Endothelial cell of umbilical vein (primary cell): ENCODE measurements around the gene CD1D. TPM values are rescaled to one million over a fixed set of nuclear protein-coding genes. Genes with fewer than 3 reads are reported as not detected.

ENCODE experiments used
- BruUV-seq: library from RNA; stranded (reverse); fragments of 400-500 nt; replicated peaks from 2 replicates; lab custom pipeline; 2021; lab: Mats Ljungman, UMichigan
- CTCF ChIA-PET: fragments of 300-600, 350-600 bp; sonication (Branson Sonifier 250); formaldehyde crosslinking; loops from one replicate; lab custom pipeline; 2021; ENCODE audit warnings: antibody characterized with exemption, inconsistent platforms; lab: Charles Lee
- POLR2A ChIA-PET: fragments of 300-600, 350-600 bp; sonication (Branson Sonifier 250); formaldehyde crosslinking; loops from one replicate; lab custom pipeline; 2021; ENCODE audit warnings: antibody characterized with exemption, inconsistent platforms; lab: Charles Lee
- DNase-seq: peaks from one replicate; pipeline ENCODE4 v3.0.0-alpha.2; 2011; ENCODE audit warnings: low read depth, low spot score
- FAIRE-seq: peaks from 2 replicates; lab custom pipeline; 2011; peaks lifted over from hg19 to GRCh38; lab: Jason Lieb, UNC
- H2AFZ ChIP-seq: 2 replicates; pipeline ENCODE4 v1.6.0; 2012; ENCODE audit warnings: low read depth, low read length, control low read depth, inconsistent platforms
- H3K27ac ChIP-seq: 2 replicates; pipeline ENCODE4 v1.5.1; 2011; ENCODE audit warnings: low read depth, mild to moderate bottlenecking, control low read depth, low read length, moderate library complexity; ENCODE audit not compliant: insufficient read depth
- H3K27me3 ChIP-seq, 2 experiments: 2 replicates each; pipeline versions ENCODE4 v1.6.0 to v1.6.1; 2011; ENCODE audit warnings: low read length in 2 of 2, mixed read lengths in 1 of 2; ENCODE audit not compliant: control insufficient read depth in 2 of 2, insufficient read depth in 2 of 2
- H3K36me3 ChIP-seq, 2 experiments: 2 replicates in 1 of 2; 3 replicates in 1 of 2; pipeline ENCODE4 v1.5.1; 2011; ENCODE audit warnings: low read length in 2 of 2, mild to moderate bottlenecking in 1 of 2, moderate library complexity in 1 of 2; ENCODE audit not compliant: control insufficient read depth in 2 of 2, insufficient read depth in 2 of 2; ENCODE audit errors: extremely low read depth in 1 of 2
- H3K4me1 ChIP-seq: 3 replicates; pipeline ENCODE4 v1.5.1; 2011; ENCODE audit warnings: mild to moderate bottlenecking, low read length; ENCODE audit not compliant: control insufficient read depth, insufficient read depth; ENCODE audit errors: extremely low read depth
- H3K4me2 ChIP-seq: 2 replicates; pipeline ENCODE4 v1.6.1; 2011; ENCODE audit warnings: low read length, control low read depth, mixed read lengths; ENCODE audit not compliant: insufficient read depth
- H3K4me3 ChIP-seq, 3 experiments: fragments of 200-600 bp in 1 of 3; sonication (generic), shearing (Covaris generic) in 1 of 3; replicated peaks in 1 of 3; 2 replicates each; pipeline ENCODE4 v1.5.1; 2011 to 2016; ENCODE audit warnings: control low read depth in 3 of 3, low read length in 3 of 3, mild to moderate bottlenecking in 2 of 3, inconsistent platforms in 1 of 3, low read depth in 1 of 3, moderate library complexity in 1 of 3; ENCODE audit not compliant: insufficient read depth in 1 of 3
- H3K79me2 ChIP-seq: 2 replicates; pipeline ENCODE4 v1.6.0; 2012; ENCODE audit warnings: low read length, inconsistent platforms; ENCODE audit not compliant: control insufficient read depth, insufficient read depth
- H3K9ac ChIP-seq: replicated peaks from 2 replicates; pipeline ENCODE3; 2011; ENCODE audit warnings: low read length, control low read depth; ENCODE audit not compliant: insufficient read depth; ENCODE audit errors: extremely low read depth
- H3K9me1 ChIP-seq: replicated peaks from 3 replicates; pipeline ENCODE4 v1.6.0; 2011; ENCODE audit warnings: mild to moderate bottlenecking, low read length; ENCODE audit not compliant: control insufficient read depth, insufficient read depth; ENCODE audit errors: extremely low read depth
- H3K9me3 ChIP-seq: replicated peaks from 2 replicates; pipeline ENCODE4 v1.5.1; 2012; ENCODE audit warnings: low read length, inconsistent platforms; ENCODE audit not compliant: control insufficient read depth, insufficient read depth
- H4K20me1 ChIP-seq: replicated peaks from 2 replicates; pipeline ENCODE3; 2011; ENCODE audit warnings: mild to moderate bottlenecking, low read length; ENCODE audit not compliant: control insufficient read depth, insufficient read depth; ENCODE audit errors: extremely low read depth
- CTCF ChIP-seq, 2 donors: IDR thresholded peaks; 1 replicate in 1 of 2; 2 replicates in 1 of 2; pipeline ENCODE4 v1.5.1; 2011; ENCODE audit warnings: low read length in 2 of 2, mild to moderate bottlenecking in 2 of 2, moderate library complexity in 2 of 2, control low read depth in 1 of 2, inconsistent platforms in 1 of 2, low read depth in 1 of 2; ENCODE audit not compliant: insufficient read depth in 1 of 2; ENCODE audit errors: extremely low read depth in 1 of 2
- EZH2 ChIP-seq: IDR thresholded peaks from 2 replicates; pipeline ENCODE4 v1.6.1; 2012; ENCODE audit warnings: borderline replicate concordance, low read depth, mild to moderate bottlenecking, moderate library complexity, low read length, inconsistent platforms; ENCODE audit not compliant: severe bottlenecking
- FOS ChIP-seq: IDR thresholded peaks from 2 replicates; pipeline ENCODE4 v1.6.1; 2011; ENCODE audit warnings: mild to moderate bottlenecking, low read length, moderate library complexity, borderline replicate concordance; ENCODE audit not compliant: insufficient read depth
- GATA2 ChIP-seq: IDR thresholded peaks from 2 replicates; pipeline ENCODE4 v1.7.0; 2011; ENCODE audit warnings: low read depth, mild to moderate bottlenecking, moderate library complexity, mixed read lengths, low read length; ENCODE audit not compliant: insufficient read length, insufficient read depth
- JUN ChIP-seq: IDR thresholded peaks from 2 replicates; pipeline ENCODE4 v1.6.1; 2011; ENCODE audit warnings: borderline replicate concordance, low read depth; ENCODE audit not compliant: insufficient read length, insufficient read depth
- MAX ChIP-seq: IDR thresholded peaks from 2 replicates; pipeline ENCODE4 v1.6.1; 2011; ENCODE audit not compliant: insufficient read depth, insufficient read length
- MYC ChIP-seq: IDR thresholded peaks from one replicate; pipeline ENCODE4 v1.6.1; 2011; ENCODE audit warnings: mild to moderate bottlenecking, low read depth, low read length
- POLR2A ChIP-seq: IDR thresholded peaks from 2 replicates; pipeline ENCODE4 v1.6.1; 2012; ENCODE audit warnings: low read depth, mild to moderate bottlenecking, control low read depth, low read length
- POLR2AphosphoS5 ChIP-seq: IDR thresholded peaks from 2 replicates; pipeline ENCODE4 v1.6.1; 2012; ENCODE audit warnings: low read depth, mild to moderate bottlenecking, control low read depth, low read length, moderate library complexity; ENCODE audit not compliant: insufficient read depth
- dilution Hi-C: fragments of 300-500 bp; cut with MboI; formaldehyde crosslinking; loops from one replicate; pipeline ENCODE4 v1.15.0; 2019; ENCODE audit warnings: low sequenced_read_pairs; ENCODE audit not compliant: extremely low pct_ligation_motif_present
- intact Hi-C: fragments of 100-400 bp; cut with micrococcal nuclease; formaldehyde crosslinking; loops from one replicate; pipeline ENCODE4 v1.10.0; 2022
- polyA plus RNA-seq, 4 experiments: library from polyadenylated mRNA; depleted of rRNA in 3 of 4; stranded (reverse) in 3 of 4; unstranded in 1 of 4; fragments of >200 nt; gene quantifications; 2 replicates each; pipeline versions ENCODE4 v1.2.1 to v1.2.3, GENCODE V29; 2011 to 2012; ENCODE audit warnings: missing spikeins in 1 of 4
- total RNA-seq: library from RNA; stranded (reverse); gene quantifications from 2 replicates; pipeline ENCODE4 v1.2.3, GENCODE V29; 2021

CD1D gene
- total and polyA plus RNA-seq, 2 donors (not counting 3 experiments of a cell fraction or from before 2014, with no cell fraction given), result not detected

- Histone ChIP-seq H3K4me1 (peaks cover 14% of the 10 kb centered on the region), H3K4me2 (no peak overlapping the region), H3K27ac (no peak overlapping the region), H3K27me3 (peaks cover 0 to 2% of the 10 kb centered on the region in 2 experiments), H3K9me1 (no peaks in the 10 kb centered on the region), H3K79me2 (no peaks in the 10 kb centered on the region), H3K4me3 (no peak overlapping the region), H3K9me3 (no peaks in the 10 kb centered on the region), H3K36me3 (no peaks in the 10 kb centered on the region), H4K20me1 (no peaks in the 10 kb centered on the region), H2AFZ (no peak overlapping the region), H3K9ac (no peak overlapping the region)
- DNase-seq, result peak; percentile 17
- dilution Hi-C loops, result no loop called here
- intact Hi-C loops, result no loop called here
- FAIRE-seq, result no peak
- no peak for TF ChIP-seq MAX
- TF ChIP-seq CTCF (IDR thresholded peaks at IDR 0.05; ENCODE audit: extremely low read depth in 1 of 2, insufficient read depth in 1 of 2, low read depth in 1 of 2, low read length in 2 of 2), result no peak
- TF ChIP-seq MYC, result no peak
- no peak for TF ChIP-seq POLR2A
- TF ChIP-seq JUN, result no peak
- no peak for TF ChIP-seq GATA2
- no peak for TF ChIP-seq EZH2
- TF ChIP-seq POLR2AphosphoS5, result no peak
- no peak for TF ChIP-seq FOS
- ChIA-PET POLR2A (no interaction called here), CTCF (interaction anchor here (0.8 to 1.6 kb wide), 4 partner anchors 20 to 267 kb away, joined by 3 to 4 read pairs (median 3); no protein-coding TSS in a partner anchor)
- no TSS peak for BruUV-seq
Measured at GRCh38 chr1:158145173-158145719, 35.4 kb upstream of the CD1D start.
